Neural crest cell (in vitro differentiated cells): ENCODE data around the gene KIFC1. TPM values are rescaled to one million over a fixed set of nuclear protein-coding genes. Genes with fewer than 3 reads are reported as not detected.
A peak's percentile ranks its signal among the peaks of the same experiment; 100 is the strongest.

ENCODE experiments used
- DNase-seq: peaks from one replicate; pipeline ENCODE4 v3.0.0; 2021; ENCODE audit warnings: low read depth, mixed read lengths, low spot score
- H3K27ac Mint-ChIP-seq: one replicate; pipeline ENCODE4 v1.8.0; 2021; ENCODE audit warnings: mild to moderate bottlenecking, mixed read lengths; ENCODE audit not compliant: unreplicated experiment
- H3K27me3 Mint-ChIP-seq: 2 replicates; pipeline ENCODE4 v1.8.0; 2021; ENCODE audit warnings: low read depth, mild to moderate bottlenecking, mixed read lengths
- H3K36me3 Mint-ChIP-seq: 2 replicates; pipeline ENCODE4 v1.8.0; 2021; ENCODE audit warnings: low read depth, mild to moderate bottlenecking, mixed read lengths
- H3K4me1 Mint-ChIP-seq: 2 replicates; pipeline ENCODE4 v1.8.0; 2021; ENCODE audit warnings: mixed read lengths
- H3K4me3 Mint-ChIP-seq: one replicate; pipeline ENCODE4 v1.8.0; 2021; ENCODE audit warnings: mild to moderate bottlenecking, mixed read lengths
- H3K9me3 Mint-ChIP-seq: 2 replicates; pipeline ENCODE4 v1.8.0; 2021; ENCODE audit warnings: mixed read lengths
- CTCF ChIP-seq: fragments of 200-600 bp; sonication (generic); conservative IDR thresholded peaks from 2 replicates; pipeline ENCODE4 v1.5.0; 2021; ENCODE audit warnings: antibody characterized with exemption, mild to moderate bottlenecking
- total RNA-seq: library from RNA; stranded (reverse); gene quantifications from 2 replicates; pipeline ENCODE4 v1.2.1, GENCODE V29; 2021

KIFC1 gene
- total RNA-seq, 1 donor from 2014 or later, result 124 TPM

- H3K27ac Mint-ChIP-seq, result peak overlapping the region; percentile 45
- H3K36me3 Mint-ChIP-seq, result peaks cover 11% of the 10 kb centered on the region
- no peak overlapping the region for H3K4me3 Mint-ChIP-seq
- no peak for DNase-seq
- H3K27me3 Mint-ChIP-seq, result no peaks in the 10 kb centered on the region
- H3K4me1 Mint-ChIP-seq, result no peaks in the 10 kb centered on the region
- no peaks in the 10 kb centered on the region for H3K9me3 Mint-ChIP-seq
- TF ChIP-seq CTCF, result no peak
Observed at GRCh38 chr6:33446356-33446755, 54.7 kb downstream of the KIFC1 start.

GRCh38 chr6:33450434-33450833 is 58.8 kb downstream of the KIFC1 start:
- peaks cover 20% of the 10 kb centered on the region for H3K4me1 Mint-ChIP-seq
- H3K36me3 Mint-ChIP-seq, result peaks cover 18% of the 10 kb centered on the region
- H3K27ac Mint-ChIP-seq, result no peak overlapping the region
- H3K9me3 Mint-ChIP-seq, result no peaks in the 10 kb centered on the region
- H3K4me3 Mint-ChIP-seq, result peak overlapping the region; percentile 77
- no peak for TF ChIP-seq CTCF
- no peak for DNase-seq
- H3K27me3 Mint-ChIP-seq, result peaks cover 5% of the 10 kb centered on the region

GRCh38 chr6:33451606-33452005 is 60.0 kb downstream of the KIFC1 start:
- Mint-ChIP-seq H3K4me1 (peaks cover 21% of the 10 kb centered on the region), H3K27me3 (peaks cover 5% of the 10 kb centered on the region), H3K27ac (no peak overlapping the region), H3K36me3 (peaks cover 23% of the 10 kb centered on the region), H3K9me3 (no peaks in the 10 kb centered on the region), H3K4me3 (peak overlapping the region; percentile 66)
- TF ChIP-seq CTCF, result no peak
- DNase-seq, result no peak

- Mint-ChIP-seq H3K27ac (no peak overlapping the region), H3K4me3 (peak overlapping the region; percentile 34), H3K36me3 (peaks cover 32% of the 10 kb centered on the region), H3K27me3 (peaks cover 5% of the 10 kb centered on the region), H3K4me1 (peaks cover 21% of the 10 kb centered on the region), H3K9me3 (no peaks in the 10 kb centered on the region)
- DNase-seq, result no peak
- no peak for TF ChIP-seq CTCF
Observed at GRCh38 chr6:33452496-33452895, 60.9 kb downstream of the KIFC1 start.

GRCh38 chr6:33453393-33454008 is 61.9 kb downstream of the KIFC1 start:
- peak overlapping the region; percentile 96 for H3K4me3 Mint-ChIP-seq
- no peak for TF ChIP-seq CTCF
- H3K9me3 Mint-ChIP-seq, result peaks cover under 1% of the 10 kb centered on the region
- DNase-seq, result no peak
- peaks cover 21% of the 10 kb centered on the region for H3K4me1 Mint-ChIP-seq
- H3K36me3 Mint-ChIP-seq, result peaks cover 30% of the 10 kb centered on the region
- H3K27me3 Mint-ChIP-seq, result peaks cover 5% of the 10 kb centered on the region
- H3K27ac Mint-ChIP-seq, result peak overlapping the region; percentile 4
